HEK293 (cell line): Measurements from ENCODE around the gene SEZ6L.

Source experiments
- EGR2 ChIP-seq: fragments of 450-650 bp; formaldehyde crosslinking; IDR thresholded peaks from 2 replicates; pipeline ENCODE4 v1.5.1; 2016; ENCODE audit warnings: low read depth, missing biosample characterization, missing genetic modification characterization
- KLF1 ChIP-seq: fragments of 450-650 bp; formaldehyde crosslinking; IDR thresholded peaks from 2 replicates; pipeline ENCODE4 v1.5.1; 2016; ENCODE audit warnings: missing biosample characterization, missing genetic modification characterization
- KLF7 ChIP-seq: fragments of 450-650 bp; formaldehyde crosslinking; IDR thresholded peaks from 2 replicates; pipeline ENCODE4 v1.5.1; 2016; ENCODE audit warnings: missing biosample characterization, missing genetic modification characterization, borderline replicate concordance
- KLF8 ChIP-seq: fragments of 450-650 bp; formaldehyde crosslinking; IDR thresholded peaks from 2 replicates; pipeline ENCODE4 v1.5.1; 2016; ENCODE audit warnings: missing biosample characterization, missing genetic modification characterization
- PBX3 ChIP-seq: sonication (generic); formaldehyde crosslinking; IDR thresholded peaks from 2 replicates; pipeline ENCODE4 v1.8.1; 2022; ENCODE audit warnings: mild to moderate bottlenecking, moderate library complexity, missing genetic modification reagents
- PRDM10 ChIP-seq: fragments of 450-650 bp; formaldehyde crosslinking; IDR thresholded peaks from 2 replicates; pipeline ENCODE4 v1.5.1; 2016; ENCODE audit warnings: missing biosample characterization, missing genetic modification characterization
- SALL2 ChIP-seq: fragments of 450-650 bp; formaldehyde crosslinking; IDR thresholded peaks from 2 replicates; pipeline ENCODE4 v1.5.0; 2017; ENCODE audit warnings: missing biosample characterization, mild to moderate bottlenecking, missing genetic modification characterization, borderline replicate concordance
- SP2 ChIP-seq: fragments of 450-650 bp; formaldehyde crosslinking; IDR thresholded peaks from 2 replicates; pipeline ENCODE4 v1.5.1; 2016; ENCODE audit warnings: missing biosample characterization, missing genetic modification characterization
- SP7 ChIP-seq: fragments of 450-650 bp; formaldehyde crosslinking; IDR thresholded peaks from 2 replicates; pipeline ENCODE4 v1.5.1; 2016; ENCODE audit warnings: missing biosample characterization, missing genetic modification characterization
- TRIM28 ChIP-seq: IDR thresholded peaks from 2 replicates; pipeline ENCODE4 v1.6.1; 2011; ENCODE audit warnings: low read length, control low read depth, borderline replicate concordance
- ZBTB1 ChIP-seq: fragments of 450-650 bp; formaldehyde crosslinking; IDR thresholded peaks from 2 replicates; pipeline ENCODE4 v1.5.1; 2016; ENCODE audit warnings: missing biosample characterization, missing genetic modification characterization
- ZBTB26 ChIP-seq: fragments of 450-650 bp; formaldehyde crosslinking; optimal IDR thresholded peaks from 2 replicates; pipeline ENCODE3; 2016; ENCODE audit warnings: missing biosample characterization, mild to moderate bottlenecking, missing genetic modification characterization
- ZBTB48 ChIP-seq: fragments of 450-650 bp; formaldehyde crosslinking; IDR thresholded peaks from 2 replicates; pipeline ENCODE4 v1.5.1; 2016; ENCODE audit warnings: missing biosample characterization, missing genetic modification characterization
- ZBTB7A ChIP-seq: fragments of 450-650 bp; formaldehyde crosslinking; IDR thresholded peaks from 2 replicates; pipeline ENCODE4 v1.5.1; 2016; ENCODE audit warnings: low read depth, missing biosample characterization, missing genetic modification characterization
- ZIC2 ChIP-seq: fragments of 450-650 bp; formaldehyde crosslinking; IDR thresholded peaks from 2 replicates; pipeline ENCODE4 v1.5.1; 2016; ENCODE audit warnings: missing biosample characterization, missing genetic modification characterization
- ZNF221 ChIP-seq: fragments of 450-650 bp; formaldehyde crosslinking; IDR thresholded peaks from 2 replicates; pipeline ENCODE4 v1.5.1; 2017; ENCODE audit warnings: missing biosample characterization, missing genetic modification characterization, borderline replicate concordance
- ZNF23 ChIP-seq: fragments of 450-650 bp; formaldehyde crosslinking; IDR thresholded peaks from 2 replicates; pipeline ENCODE4 v1.5.1; 2016; ENCODE audit warnings: missing biosample characterization, missing genetic modification characterization, borderline replicate concordance
- ZNF324 ChIP-seq: fragments of 450-650 bp; formaldehyde crosslinking; IDR thresholded peaks from 2 replicates; pipeline ENCODE4 v1.5.1; 2016; ENCODE audit warnings: missing biosample characterization, missing genetic modification characterization
- ZNF404 ChIP-seq: fragments of 450-650 bp; formaldehyde crosslinking; IDR thresholded peaks from 2 replicates; pipeline ENCODE4 v1.5.1; 2017; ENCODE audit warnings: missing biosample characterization, missing genetic modification characterization
- ZNF501 ChIP-seq: fragments of 450-650 bp; formaldehyde crosslinking; IDR thresholded peaks from 2 replicates; pipeline ENCODE4 v1.5.1; 2016; ENCODE audit warnings: missing biosample characterization, missing genetic modification characterization
- ZNF514 ChIP-seq: fragments of 450-650 bp; formaldehyde crosslinking; IDR thresholded peaks from 2 replicates; pipeline ENCODE4 v1.5.1; 2016; ENCODE audit warnings: missing biosample characterization, missing genetic modification characterization
- ZNF555 ChIP-seq: fragments of 450-650 bp; formaldehyde crosslinking; conservative IDR thresholded peaks from 2 replicates; pipeline ENCODE4 v1.5.1; 2017; ENCODE audit warnings: missing biosample characterization, mild to moderate bottlenecking, missing genetic modification characterization, inconsistent platforms
- ZNF623 ChIP-seq: fragments of 450-650 bp; formaldehyde crosslinking; IDR thresholded peaks from 2 replicates; pipeline ENCODE4 v1.5.1; 2016; ENCODE audit warnings: missing biosample characterization, missing genetic modification characterization
- ZNF626 ChIP-seq: fragments of 450-650 bp; sonication (Bioruptor Pico); formaldehyde crosslinking; IDR thresholded peaks from 2 replicates; pipeline ENCODE4 v1.5.1; 2018; ENCODE audit warnings: missing biosample characterization, missing genetic modification characterization, inconsistent platforms
- ZNF639 ChIP-seq: fragments of 450-650 bp; formaldehyde crosslinking; IDR thresholded peaks from 2 replicates; pipeline ENCODE4 v1.5.1; 2016; ENCODE audit warnings: missing biosample characterization, missing genetic modification characterization
- ZNF777 ChIP-seq: fragments of 450-650 bp; formaldehyde crosslinking; IDR thresholded peaks from 2 replicates; pipeline ENCODE4 v1.5.1; 2017; ENCODE audit warnings: missing biosample characterization, missing genetic modification characterization, borderline replicate concordance
- ZSCAN18 ChIP-seq: fragments of 450-650 bp; formaldehyde crosslinking; IDR thresholded peaks from 2 replicates; pipeline ENCODE4 v1.5.1; 2016; ENCODE audit warnings: missing biosample characterization, missing genetic modification characterization
- ZSCAN5A ChIP-seq: fragments of 450-650 bp; formaldehyde crosslinking; IDR thresholded peaks from 2 replicates; pipeline ENCODE4 v1.5.1; 2016; ENCODE audit warnings: missing biosample characterization, missing genetic modification characterization
- ZXDB ChIP-seq: fragments of 450-650 bp; formaldehyde crosslinking; IDR thresholded peaks from 2 replicates; pipeline ENCODE4 v1.5.1; 2016; ENCODE audit warnings: missing biosample characterization, missing genetic modification characterization

Gene SEZ6L

GRCh38 chr22:26428515-26429457 lies 259.5 kb downstream of the SEZ6L start, which contains the start of gene ASPHD2 (continued):
- TF ChIP-seq ZSCAN18 (tag by site-specific recombination) (no peak), ZBTB7A (tag by site-specific recombination) (0 out of 2 replicates have a peak, but pooled peaks have one; percentile 19), ZBTB26 (tag by site-specific recombination) (peak; percentile 72), SALL2 (tag by site-specific recombination) (no peak), ZNF639 (tag by site-specific recombination) (no peak; the same call in 1 of the 2 replicates), ZNF777 (no peak; the same call in 1 of the 2 replicates), SP2 (tag by site-specific recombination) (peak; percentile 40), ZNF221 (no peak), ZSCAN5A (tag by site-specific recombination) (0 out of 2 replicates have a peak, but pooled peaks have one; percentile 54), ZIC2 (no peak), ZBTB48 (tag by site-specific recombination) (no peak), PBX3 (CRISPR knock-in tag) (no peak), ZNF555 (tag by site-specific recombination) (no peak), ZNF623 (tag by site-specific recombination) (no peak), ZNF404 (tag by site-specific recombination) (no peak), SP7 (tag by site-specific recombination) (peak; percentile 52; the same call in 1 of the 2 replicates), ZNF23 (no peak), ZNF626 (tag by site-specific recombination) (no peak), KLF7 (tag by site-specific recombination) (peak; percentile 38; the same call in 1 of the 2 replicates), KLF1 (tag by site-specific recombination) (peak; percentile 29; the same call in 1 of the 2 replicates), ZNF514 (tag by site-specific recombination) (no peak), TRIM28 (no peak), EGR2 (tag by site-specific recombination) (no peak), ZNF501 (tag by site-specific recombination) (peak; percentile 29; the same call in 1 of the 2 replicates), PRDM10 (tag by site-specific recombination) (peak; percentile 93), ZNF324 (tag by site-specific recombination) (0 out of 2 replicates have a peak, but pooled peaks have one; percentile 21), KLF8 (tag by site-specific recombination) (peak; percentile 64), ZBTB1 (no peak; the same call in 1 of the 2 replicates), ZXDB (tag by site-specific recombination) (peak; percentile 50)
